SK-MEL-5 (cell line): Measurements from ENCODE around the gene CREB3L2. TPM values are rescaled to one million over a fixed set of nuclear protein-coding genes. Genes with fewer than 3 reads are reported as not detected.
A peak's percentile ranks its signal among the peaks of the same experiment; 100 is the strongest.

Experiments
- DNase-seq: peaks from one replicate; pipeline ENCODE4 v3.0.0-alpha.2; 2016; ENCODE audit warnings: low read depth, low spot score
- in situ Hi-C: cut with HindIII; loops from 2 replicates; pipeline ENCODE4 v1.10.0; 2016; ENCODE audit warnings: low sequenced_read_pairs, high pct_unique_total_duplicates, low pct_unique_long_range_greater_than_20kb
- total RNA-seq: library from RNA; depleted of rRNA; stranded (reverse); fragments of >200 nt; shearing (Covaris generic); gene quantifications from 2 replicates; pipeline ENCODE4 v1.2.3, GENCODE V29; 2014

CREB3L2 gene
- total RNA-seq, 1 experiment from 2014 or later, result 12.0 TPM

- DNase-seq, result no peak
- in situ Hi-C loops, result no loop called here
Observed at GRCh38 chr7:137965942-137966640, 35.8 kb downstream of the CREB3L2 start.

GRCh38 chr7:137964824-137965545 lies 36.9 kb downstream of the CREB3L2 start:
- in situ Hi-C loops, result no loop called here

GRCh38 chr7:137962875-137963507 lies 38.9 kb downstream of the CREB3L2 start:
- DNase-seq, result no peak
- in situ Hi-C loops, result no loop called here

More at GRCh38 chr7:137964824-137965545, 36.9 kb downstream of the CREB3L2 start:
- DNase-seq, result no peak

- in situ Hi-C loops, result no loop called here
Observed at GRCh38 chr7:137962491-137962874, 39.4 kb downstream of the CREB3L2 start.

GRCh38 chr7:137961200-137962177 lies 40.4 kb downstream of the CREB3L2 start:
- in situ Hi-C loops, result no loop called here

More at GRCh38 chr7:137962491-137962874, 39.4 kb downstream of the CREB3L2 start:
- DNase-seq, result no peak

GRCh38 chr7:137960020-137960419 lies 41.9 kb downstream of the CREB3L2 start:
- no peak for DNase-seq
- in situ Hi-C loops, result no loop called here

More at GRCh38 chr7:137961200-137962177, 40.4 kb downstream of the CREB3L2 start:
- DNase-seq, result no peak

GRCh38 chr7:137958470-137959431 lies 43.1 kb downstream of the CREB3L2 start:
- in situ Hi-C loops, result no loop called here
- no peak for DNase-seq

GRCh38 chr7:137957887-137958286 lies 44.0 kb downstream of the CREB3L2 start:
- in situ Hi-C loops, result no loop called here
- no peak for DNase-seq

- DNase-seq, result no peak
- in situ Hi-C loops, result no loop called here
Observed at GRCh38 chr7:137956591-137956990, 45.3 kb downstream of the CREB3L2 start.

GRCh38 chr7:137956183-137956582 lies 45.7 kb downstream of the CREB3L2 start:
- no peak for DNase-seq
- in situ Hi-C loops, result no loop called here

GRCh38 chr7:137954614-137955013 lies 47.3 kb downstream of the CREB3L2 start:
- DNase-seq, result no peak
- in situ Hi-C loops, result no loop called here

GRCh38 chr7:137953665-137954470 lies 48.0 kb downstream of the CREB3L2 start:
- in situ Hi-C loops, result no loop called here

GRCh38 chr7:137953043-137953664 lies 48.7 kb downstream of the CREB3L2 start:
- in situ Hi-C loops, result no loop called here
- DNase-seq, result no peak

More at GRCh38 chr7:137953665-137954470, 48.0 kb downstream of the CREB3L2 start:
- DNase-seq, result peak; percentile 69

- no peak for DNase-seq
- in situ Hi-C loops, result no loop called here
Observed at GRCh38 chr7:137952426-137952805, 49.5 kb downstream of the CREB3L2 start.

- in situ Hi-C loops, result no loop called here
- no peak for DNase-seq
Observed at GRCh38 chr7:137951700-137952425, 50.0 kb downstream of the CREB3L2 start.
